ENCODE data around the gene NUBP1.

The NUBP1 gene

DNA sequence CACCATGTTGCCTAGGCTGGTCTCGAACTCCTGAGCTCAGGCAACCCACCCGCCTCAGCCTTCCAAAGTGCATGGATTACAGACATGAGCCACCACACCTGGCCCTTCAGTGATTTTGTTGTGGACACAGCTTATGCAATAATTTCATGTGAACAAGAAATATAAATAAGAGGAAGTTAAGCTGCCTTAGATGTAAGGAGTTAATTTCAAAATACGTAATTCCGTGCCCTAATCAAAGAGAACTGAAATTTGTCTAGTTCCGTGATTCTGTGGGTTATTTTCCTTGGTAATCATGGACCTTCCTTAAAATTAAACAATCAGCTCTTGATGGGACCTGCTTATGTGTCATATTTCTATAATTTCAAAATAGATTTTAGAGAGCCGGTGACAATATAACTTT lies 63.1 kb downstream of the NUBP1 start:
- DNase-seq (ENCODE audit: low read depth), result no peak

DNA sequence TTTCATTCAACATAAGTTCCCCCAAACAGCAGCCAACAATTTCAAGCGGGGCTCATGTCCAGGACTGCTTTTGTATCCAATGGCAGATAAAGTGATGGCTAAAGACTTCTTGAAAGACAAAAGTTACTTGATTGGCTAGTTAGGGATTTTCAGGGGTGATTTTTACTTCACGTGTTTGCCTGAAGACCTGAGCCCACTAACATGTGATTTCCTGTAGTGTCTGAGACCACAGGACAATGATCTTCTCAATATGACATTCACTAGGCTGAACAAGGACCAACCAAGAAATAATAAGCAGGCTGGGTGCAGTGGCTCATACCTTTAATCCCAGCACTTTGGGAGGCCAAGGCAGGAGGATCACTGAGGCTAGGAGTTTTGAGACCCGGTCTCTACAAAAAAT lies 64.6 kb downstream of the NUBP1 start:
- DNase-seq (ENCODE audit: low read depth), result no peak

DNA sequence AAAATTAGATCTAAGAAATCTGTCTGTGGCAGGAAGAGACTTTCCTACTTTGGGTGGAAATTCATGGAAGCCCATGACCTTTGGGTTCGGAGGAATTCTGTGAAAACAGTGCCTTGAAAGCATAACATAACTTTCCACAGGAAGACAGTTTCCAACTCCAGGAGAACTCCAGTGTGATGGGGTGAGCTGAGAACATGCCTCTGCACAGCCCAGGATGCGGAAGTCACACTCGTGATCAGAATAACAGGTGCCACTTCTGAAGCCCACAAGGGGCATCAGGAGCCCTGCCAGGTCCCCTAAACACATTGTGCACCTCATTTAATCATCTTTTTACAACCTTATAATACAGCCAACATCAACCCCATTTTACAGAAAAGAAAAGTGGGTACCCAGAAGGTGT lies 65.2 kb downstream of the NUBP1 start:
- DNase-seq (ENCODE audit: low read depth), result no peak

DNA sequence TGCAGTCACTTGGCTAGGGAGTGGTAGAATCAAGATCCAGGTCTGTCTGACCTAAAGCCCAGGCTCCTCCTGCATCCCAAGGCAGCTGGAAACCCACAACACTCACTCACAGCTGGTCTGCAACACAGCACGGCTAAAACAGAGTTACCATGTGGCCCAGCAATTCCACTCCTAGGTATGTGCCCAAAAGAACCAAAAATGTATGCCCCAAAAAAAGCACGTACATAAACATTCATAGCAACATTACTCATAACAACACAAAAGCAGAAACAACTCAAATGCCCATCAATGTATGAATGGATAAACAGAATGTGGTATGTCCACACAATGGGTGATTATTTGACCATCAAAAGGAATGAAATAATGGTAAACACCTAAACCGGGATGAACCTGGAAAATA lies 66.1 kb downstream of the NUBP1 start:
- no peak for DNase-seq (ENCODE audit: low read depth)

DNA sequence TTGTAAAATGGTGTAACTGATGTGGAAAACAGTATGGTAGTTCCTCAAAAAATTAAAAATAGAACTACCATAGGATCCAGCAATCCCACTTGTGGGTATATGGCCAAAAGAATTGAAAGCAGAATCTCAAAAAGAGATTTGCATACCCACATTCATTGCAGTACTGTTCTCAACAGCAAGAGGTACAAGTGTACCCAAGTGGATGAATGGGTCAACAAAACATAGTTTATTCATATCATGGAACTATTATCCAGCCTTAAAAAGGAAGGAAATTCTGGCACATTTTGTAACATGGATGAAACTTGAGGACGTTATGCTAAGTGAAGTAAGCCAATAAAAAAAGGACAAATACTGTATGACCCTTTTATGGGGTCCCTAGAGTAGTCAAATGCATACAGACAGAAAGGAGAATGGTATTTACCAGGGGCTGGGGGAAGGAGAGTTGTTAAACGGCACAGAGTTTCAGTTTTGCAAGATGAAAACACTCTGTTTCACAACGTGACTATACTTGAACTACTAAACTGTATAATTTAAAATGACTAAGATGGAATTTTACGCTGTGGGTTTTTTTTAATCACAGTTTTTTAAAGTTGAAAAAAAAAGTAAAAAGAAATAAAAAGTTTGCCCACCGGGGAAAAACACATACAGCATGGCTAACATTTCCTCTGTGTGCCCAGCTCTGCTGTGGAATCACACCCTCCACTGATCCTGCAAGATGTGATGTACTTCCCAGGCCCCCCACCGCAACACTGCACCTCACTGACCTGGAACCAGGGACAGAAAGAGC lies 68.9 kb downstream of the NUBP1 start:
- DNase-seq (ENCODE audit: low read depth), result no peak

DNA sequence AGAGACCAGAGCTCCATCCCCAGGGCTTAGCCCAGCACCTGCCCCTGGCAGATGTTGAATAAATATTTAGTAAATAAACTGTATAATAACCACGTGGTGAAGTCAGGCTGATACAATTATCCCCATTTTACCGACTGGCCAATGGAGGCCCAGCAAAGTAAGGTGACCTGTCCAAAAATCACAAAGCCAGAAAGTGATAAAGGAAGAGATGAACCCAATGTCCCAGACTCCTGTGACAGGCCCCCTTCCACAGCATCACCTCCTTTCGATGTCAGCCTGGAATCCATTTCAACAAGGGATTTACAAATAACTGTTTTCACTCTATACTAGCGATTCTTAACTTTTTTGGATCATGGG lies 69.4 kb downstream of the NUBP1 start:
- DNase-seq (ENCODE audit: low read depth), result no peak

DNA sequence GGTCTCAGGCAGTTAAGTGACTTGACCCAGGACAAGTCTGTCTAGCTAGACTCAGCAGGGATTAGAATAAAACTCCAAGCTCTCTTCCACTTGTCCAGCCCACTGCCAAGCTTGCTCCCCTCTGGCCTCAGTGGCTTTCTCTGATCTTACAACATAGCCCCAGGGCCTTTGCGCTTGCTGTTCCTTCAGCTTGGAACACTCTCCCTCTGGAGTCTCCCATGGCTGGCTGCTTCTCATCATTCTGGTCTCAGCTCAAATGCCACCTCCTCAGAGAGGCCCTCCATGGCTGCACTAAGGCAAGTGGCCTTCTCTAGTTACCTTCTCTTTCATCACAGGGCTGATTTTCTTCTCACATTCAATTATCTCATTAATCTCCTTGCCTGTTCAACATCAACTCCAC lies 73.9 kb downstream of the NUBP1 start:
- no peak for DNase-seq (ENCODE audit: low read depth)

DNA sequence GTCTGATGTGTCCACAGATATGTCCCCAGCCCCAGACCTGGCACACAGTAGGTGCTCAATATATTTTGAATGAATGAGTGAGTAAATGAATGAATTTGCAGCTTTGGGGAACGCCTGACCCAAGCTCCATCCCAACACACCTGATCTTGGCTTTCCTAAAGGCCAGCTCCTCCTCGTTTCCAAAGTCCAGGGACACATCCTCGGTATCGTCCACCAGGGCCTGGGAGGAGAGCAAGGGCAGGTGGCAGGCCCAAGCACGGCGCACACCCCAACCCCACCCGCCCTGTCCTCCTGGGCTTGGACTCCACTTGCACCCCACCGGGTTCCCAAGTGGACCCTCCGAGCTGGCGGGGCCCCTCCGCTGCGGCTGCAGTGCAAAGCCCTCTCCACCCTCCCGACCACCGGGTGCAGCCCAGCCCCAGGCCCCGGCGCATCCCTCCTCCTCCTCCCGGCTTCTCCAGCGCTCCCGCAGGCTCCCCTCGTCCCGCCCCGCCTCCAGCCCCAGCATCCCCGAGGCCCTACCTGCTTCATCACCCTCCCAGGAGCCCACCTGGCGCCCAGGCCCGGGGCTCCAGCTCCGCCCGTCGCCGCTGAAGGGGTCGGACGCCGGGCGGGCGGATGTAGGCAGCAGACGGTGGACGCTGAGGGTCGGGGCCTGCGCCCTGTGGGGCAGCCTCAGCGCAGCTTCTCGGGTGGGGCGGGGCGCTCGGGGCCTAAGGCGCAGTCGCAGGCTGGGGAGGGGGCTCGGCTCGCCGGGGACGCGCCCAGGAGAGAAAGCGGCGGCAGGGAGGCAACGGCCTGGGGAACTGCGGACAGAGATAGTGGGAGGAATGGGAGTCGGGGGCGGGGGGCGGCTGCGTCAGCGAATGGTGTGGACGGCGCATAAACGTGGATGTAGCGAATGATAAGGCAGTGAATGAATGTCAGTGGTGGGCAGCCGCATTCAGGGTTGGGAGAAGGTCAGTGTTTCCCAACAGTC lies 74.6 kb downstream of the NUBP1 start, which contains the start of gene TVP23A:
Gene TVP23A (minus strand): TSS at position 832 of the 979 bp plus-strand sequence. CDS start 301 bp downstream, at position 531.
- DNase-seq (ENCODE audit: low read depth), result no peak

Measured in HS-5 (cell line).